ENCODE data around the gene GNAI2.
"Not testable (repeated sequence)": the region's sequence is repeated elsewhere in the genome, so short reads cannot be mapped to it uniquely, and the experiment has no call there.

The GNAI2 gene

DNA sequence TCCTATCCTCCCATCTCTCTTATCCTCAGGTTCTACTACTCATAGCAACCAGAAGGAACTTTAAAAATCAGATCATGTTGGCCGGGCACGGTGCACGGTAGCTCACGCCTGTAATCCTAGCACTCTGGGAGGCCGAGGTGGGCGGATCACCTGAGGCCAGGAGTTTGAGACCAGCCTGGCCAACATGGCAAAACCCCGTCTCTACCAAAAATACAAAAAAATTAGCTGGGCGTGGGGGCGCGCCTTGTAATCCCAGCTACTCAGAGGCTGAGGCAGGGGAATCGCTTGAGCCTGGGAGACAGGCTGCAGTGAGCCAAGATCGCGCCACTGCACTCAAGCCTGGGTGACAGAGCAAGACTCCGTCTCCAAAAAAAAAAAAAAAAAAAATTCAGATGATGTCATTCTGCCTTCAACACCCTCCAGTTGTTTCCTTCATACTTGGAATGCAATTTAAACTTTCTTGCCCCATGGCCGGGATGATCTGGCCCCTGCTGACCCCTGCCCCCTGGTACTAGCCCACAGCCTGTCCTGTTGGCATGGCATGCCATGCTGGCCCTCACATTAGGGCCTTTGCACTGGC lies 7.7 kb upstream of the GNAI2 start:
- not testable (repeated sequence) for DNase-seq

DNA sequence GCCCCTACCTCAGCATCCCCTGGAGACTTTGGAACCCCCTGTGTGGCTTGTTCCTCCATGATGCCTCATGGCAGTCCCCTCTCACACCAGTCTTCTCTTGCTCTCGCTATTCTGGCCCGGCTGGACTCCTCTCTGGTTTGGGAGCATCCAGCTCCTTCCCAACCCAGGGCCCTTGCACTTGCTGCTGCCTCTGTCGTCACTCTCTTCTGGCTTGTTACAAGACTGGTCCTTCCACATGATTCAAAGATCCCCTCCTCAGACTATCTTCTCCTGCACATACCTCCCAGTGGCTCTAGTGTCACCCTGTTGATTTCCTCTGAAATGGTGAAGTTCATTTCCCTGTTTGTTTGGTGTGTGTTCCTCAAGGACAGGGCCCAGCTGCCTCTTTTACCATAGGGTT lies 6.5 kb upstream of the GNAI2 start:
- no peak for DNase-seq

DNA sequence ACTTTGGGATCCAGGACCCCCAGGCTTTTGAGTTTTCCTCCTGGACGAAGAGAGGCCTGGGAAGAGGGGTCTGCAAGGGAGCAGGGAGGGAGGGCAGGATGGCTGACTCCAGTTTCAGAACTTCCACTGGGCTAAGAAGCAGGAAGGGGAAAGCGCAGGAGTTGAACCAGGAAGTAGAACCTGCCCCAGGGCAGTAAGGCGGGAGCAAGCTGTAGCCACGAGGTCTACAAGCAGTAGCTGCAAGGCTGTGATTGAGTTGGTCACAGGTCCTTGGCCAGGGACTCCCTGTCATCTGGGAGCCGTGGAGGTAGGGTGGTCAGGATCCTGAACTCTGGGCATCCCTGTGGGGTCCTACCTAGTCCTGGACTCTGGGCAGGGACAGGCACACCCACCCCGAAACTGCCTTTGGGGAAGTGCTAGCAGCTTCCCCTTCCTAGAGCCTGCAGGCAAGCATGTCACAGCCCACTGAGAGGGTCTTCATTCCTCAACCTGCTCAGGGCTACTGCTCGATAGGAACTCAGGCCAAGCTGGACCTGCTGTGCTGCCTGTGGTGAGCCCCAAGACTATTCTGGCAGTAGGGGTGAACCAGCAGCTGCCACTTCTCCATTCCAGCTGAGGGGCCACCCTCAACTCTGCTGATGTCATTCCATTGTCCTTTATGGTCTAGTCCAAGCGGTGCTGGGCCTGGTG lies 5.8 kb upstream of the GNAI2 start:
- DNase-seq = no peak

DNA sequence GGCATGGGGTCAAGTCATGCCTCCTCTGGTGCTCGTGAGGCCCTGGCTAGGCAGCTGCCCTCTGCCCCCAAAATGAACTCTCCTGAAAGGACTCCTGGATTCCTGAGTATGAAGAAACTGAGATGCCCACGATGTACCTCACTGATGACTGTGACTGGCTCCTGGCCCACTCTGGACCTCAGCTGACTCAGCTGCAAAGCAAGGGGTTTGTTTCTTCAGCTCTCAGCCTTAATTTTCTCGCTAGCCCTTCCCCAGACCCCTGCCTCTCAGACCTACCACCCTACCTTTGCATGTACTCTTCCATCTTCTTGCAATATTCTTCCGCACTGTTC lies 5.2 kb upstream of the GNAI2 start:
- DNase-seq = no peak

DNA sequence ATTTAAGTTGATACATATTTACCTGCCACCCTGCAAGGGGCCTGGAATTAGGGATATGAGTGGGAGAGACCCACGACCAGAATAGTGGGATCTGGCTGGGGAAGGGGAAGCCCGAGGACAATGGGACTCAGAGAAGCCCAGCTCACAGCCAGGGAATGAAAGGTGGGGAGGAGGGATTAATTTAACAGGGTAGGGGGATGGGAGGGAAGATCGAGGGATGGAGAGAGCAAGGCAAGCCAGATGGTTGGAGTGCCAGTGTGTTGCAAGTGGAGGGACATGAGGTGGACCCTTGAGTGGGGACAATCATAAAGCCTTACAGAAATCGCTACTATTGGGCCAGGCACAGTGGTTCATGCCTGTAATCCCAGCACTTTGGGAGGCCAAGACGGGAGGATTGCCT lies 4.4 kb upstream of the GNAI2 start:
- no peak for DNase-seq

DNA sequence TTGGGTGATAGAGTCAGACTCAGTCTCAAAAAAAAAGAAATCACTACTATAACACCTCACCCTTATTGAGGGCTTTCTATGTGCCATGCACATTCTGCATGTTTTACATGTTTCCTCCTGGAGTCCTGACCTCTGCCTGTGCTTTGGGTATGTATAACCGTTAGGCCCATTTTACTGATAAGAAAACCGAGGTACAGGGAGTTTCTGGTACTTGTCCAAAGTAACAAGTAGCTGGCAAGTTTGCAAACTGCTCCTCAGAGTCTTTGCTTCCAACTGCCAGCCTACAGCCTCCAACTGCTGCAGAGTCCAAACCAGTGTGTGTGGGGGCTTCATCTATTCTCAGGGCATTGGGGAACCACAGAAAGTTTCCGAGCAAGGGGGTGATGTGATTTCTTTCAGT lies 3.7 kb upstream of the GNAI2 start:
- DNase-seq = no peak

DNA sequence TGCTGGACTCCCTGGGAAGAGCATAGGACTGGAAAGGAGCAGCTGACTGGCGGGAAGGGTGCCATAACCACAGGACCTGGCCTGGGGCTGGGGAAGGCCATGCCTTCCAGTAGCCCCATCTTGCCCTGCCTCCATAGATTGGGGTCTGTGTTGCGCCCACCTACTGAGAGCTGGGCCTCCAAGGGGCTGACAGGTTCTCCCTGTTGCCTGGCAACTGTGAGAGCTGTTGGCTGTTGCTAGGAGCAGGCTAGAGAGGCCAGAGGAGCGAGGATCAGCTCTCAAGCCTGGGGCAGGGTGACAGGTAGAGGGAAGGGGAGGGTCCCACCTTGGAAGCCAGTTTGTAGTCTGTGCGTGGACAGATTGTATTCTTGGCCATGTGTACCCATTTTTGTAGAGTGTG lies 2.8 kb upstream of the GNAI2 start:
- DNase-seq = no peak

DNA sequence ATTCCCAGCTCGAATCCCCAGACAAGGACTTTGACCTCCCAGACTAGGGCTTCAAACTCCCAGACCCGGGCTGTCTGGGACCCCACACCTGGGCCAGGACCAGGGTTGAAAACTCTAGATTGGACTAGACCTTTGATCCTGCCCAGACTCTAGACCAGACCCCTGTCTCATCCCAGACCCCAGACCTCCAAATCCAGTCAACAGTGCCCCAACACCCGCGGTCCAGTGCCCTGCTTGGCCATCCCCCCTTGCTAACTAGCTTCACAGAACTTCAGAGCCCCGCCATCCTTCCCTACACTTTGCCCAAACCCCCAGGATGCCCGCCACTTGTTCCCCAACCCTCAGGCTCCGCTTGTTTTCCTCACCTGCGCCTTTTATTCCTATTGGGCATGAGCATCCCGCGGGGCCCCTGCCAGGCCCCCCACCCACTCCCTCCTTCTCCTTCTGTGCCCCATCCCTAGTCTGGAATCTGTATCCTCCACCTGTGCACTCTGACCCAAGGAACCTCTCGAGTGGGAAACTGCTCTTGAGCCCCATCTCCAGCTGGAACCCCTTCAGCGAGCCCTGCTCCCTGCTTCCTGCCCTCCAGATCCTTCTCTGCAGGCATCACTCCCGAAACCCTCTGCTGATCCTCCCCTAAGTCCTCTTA lies 604 bp downstream of the GNAI2 start:
- no peak for DNase-seq

DNA sequence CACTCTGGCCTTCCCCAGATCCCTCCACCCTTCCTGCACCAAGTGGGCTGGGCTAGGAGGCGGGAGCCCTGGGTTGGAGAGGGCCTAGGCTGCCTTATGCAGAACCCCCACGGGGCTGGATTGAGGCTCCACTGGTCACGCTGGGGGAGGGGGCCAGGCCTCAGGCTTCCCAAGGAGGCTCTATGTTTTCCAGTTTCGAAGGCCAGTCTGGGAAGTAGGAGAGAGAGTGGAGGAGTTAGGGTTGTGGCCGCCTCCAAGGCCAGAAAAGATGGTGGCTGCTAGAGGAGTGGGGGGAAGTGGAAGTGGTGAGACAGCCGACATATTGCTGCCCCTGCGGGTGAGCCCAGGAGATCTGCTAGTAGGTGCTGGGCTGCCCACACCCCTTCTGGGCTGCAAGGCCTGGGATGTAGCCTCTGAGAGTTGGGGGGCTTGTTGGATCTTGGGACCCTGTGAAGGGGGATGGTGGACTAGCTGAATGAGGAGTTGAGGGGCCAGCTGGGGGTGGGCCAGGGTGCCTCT lies 1.2 kb downstream of the GNAI2 start:
- no peak for DNase-seq

DNA sequence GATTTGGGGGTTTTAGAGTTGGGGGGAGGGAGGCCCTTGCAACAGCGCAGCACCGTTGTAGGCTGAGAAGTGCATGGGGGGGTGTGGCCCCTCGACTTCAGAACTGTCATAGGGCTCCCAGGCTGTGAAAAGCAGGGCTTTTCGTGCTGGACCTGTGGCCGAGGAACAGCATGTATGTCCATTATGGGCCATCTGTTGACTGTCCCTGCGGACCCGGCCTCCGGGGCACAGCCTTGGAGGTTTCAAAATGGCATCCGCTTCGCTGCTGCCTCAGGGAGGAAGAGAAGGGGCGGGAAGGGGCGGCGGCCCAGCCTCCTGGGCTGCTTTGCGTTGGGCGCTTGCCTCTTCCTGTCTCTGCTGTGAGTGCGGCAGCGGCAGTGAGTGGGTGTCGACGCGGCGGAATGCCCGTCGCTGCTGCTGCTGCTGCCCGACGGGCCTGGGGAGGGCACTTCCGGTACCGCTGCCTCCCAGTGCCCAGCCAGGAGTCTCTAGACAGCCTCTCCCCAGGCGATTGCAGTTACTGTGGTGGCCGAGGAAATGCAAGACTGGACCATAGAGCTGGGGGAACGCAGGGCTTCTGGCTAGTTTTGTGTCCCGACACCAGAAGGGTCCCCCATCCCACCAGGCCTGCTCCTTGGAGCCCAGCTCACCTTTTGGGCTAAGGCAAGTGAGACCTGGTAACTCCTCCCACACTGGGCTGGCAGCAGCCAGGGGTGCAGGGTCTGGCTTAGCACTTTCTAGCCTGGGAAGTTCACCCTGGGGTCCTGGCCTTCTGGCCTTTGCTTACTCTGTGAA lies 1.9 kb downstream of the GNAI2 start:
- DNase-seq = no peak

DNA sequence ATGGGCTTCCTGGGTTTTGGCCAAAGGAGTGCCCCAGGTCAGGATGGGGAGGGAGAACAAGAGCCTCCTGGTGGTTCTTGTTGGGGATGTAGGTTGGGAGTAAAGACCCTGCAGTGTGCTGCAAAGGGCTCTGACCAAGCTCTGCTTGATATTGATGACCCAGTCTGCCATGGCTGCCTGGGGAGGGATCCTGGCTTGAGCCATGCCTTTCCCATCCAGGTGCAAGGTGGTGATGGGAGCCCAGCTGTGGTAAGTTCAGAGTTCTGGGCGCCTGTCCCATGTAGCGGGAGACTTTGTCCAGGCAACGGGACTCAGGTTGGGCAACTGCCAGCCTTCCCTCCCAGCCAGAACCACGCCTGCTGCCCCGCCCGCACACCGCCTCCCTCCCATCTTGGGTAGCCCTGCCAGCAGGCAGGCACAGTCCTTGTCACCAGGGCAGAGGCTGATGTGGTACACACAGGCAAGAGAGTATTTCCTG lies 2.6 kb downstream of the GNAI2 start:
- DNase-seq = no peak

DNA sequence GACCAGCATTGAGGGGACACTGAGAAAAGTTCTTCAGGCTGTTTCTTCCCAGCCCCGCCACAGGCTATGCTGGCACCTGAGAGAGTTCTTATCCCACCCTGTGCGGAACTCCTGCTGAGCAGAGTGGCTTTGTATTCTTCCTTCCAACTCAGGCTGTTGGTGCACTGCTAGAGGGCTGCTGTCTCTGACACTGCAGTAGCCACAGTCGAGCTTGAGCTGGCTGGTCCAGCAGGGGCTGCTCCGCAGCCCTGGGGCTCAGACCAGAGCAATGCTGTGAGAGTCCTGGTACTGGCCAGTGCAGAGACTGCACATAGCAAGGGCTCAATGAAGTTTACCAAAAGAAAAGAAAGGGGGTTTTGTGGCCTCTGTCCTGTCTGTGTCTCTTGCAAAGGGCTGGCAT lies 3.6 kb downstream of the GNAI2 start:
- no peak for DNase-seq

DNA sequence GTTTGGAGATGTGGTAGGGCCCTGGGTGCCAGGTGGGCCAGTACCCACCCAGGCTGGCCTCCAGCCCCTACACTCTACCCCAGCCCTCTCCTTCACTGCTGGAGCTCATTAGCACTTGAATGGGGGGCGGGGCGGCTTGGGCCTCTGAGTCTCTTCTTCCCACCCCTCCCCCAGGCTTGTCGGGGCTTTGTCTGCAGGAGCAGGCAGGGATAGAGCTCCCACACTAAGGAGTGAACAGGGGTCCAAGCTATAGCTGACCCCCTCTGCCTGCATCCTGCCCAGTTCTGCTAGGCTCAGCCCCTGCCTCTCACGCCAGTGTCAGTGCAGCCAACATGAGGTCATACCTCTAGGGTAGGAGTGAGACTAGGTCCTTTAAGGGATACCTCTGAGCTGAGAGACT lies 5.2 kb downstream of the GNAI2 start:
- DNase-seq = no peak

DNA sequence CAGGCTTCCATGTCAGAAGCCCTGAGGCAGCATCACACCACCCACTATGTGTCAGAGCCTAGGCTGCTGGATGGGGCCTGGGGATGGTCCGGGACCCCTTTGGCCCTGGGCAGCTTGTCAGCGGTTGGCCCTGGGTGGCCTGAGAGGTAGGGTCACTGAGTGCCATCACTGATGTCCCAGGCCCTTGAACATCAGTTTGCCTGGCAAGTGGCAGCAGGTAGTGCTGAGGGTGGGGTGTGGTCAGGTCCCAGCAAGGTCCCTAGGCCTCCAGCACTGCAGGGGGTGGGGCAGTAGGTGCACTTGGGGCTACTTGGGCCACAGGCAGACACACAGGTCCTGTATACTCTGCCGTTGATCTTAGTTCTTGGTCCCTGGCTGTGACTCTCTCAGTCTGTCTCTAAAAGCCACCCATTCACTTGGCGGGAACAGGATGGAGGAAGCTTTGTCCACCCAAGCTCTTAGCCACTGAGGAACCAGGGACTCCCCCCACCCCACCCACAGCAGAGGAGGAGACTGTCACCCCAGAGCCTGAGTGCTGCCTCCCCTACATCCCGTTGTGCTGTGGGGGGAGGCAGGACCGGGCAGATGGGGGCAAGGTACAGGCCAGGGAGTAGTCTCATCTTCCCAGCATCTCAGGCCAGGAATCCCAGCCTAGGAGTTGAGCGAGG lies 5.8 kb downstream of the GNAI2 start:
- DNase-seq = no peak

DNA sequence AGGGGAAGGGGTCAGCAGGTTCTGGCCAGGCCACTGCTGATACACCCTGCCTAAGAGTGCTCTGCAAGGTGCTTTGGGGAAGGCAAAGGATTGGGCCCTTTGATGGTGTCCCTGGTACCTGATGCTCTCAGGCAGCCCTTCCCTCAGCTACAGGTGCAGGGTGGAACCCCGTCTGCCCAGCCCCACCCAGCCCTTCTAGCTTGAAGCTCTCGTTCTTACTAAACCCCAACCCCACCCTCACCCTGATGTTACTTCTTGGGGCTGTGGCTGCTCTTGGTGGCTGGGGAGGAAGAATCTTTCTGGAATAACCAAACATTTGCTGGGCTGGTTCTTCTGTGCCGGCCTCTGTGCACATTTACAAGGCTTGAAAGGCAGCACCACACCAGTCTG lies 6.4 kb downstream of the GNAI2 start:
- DNase-seq = no peak

DNA sequence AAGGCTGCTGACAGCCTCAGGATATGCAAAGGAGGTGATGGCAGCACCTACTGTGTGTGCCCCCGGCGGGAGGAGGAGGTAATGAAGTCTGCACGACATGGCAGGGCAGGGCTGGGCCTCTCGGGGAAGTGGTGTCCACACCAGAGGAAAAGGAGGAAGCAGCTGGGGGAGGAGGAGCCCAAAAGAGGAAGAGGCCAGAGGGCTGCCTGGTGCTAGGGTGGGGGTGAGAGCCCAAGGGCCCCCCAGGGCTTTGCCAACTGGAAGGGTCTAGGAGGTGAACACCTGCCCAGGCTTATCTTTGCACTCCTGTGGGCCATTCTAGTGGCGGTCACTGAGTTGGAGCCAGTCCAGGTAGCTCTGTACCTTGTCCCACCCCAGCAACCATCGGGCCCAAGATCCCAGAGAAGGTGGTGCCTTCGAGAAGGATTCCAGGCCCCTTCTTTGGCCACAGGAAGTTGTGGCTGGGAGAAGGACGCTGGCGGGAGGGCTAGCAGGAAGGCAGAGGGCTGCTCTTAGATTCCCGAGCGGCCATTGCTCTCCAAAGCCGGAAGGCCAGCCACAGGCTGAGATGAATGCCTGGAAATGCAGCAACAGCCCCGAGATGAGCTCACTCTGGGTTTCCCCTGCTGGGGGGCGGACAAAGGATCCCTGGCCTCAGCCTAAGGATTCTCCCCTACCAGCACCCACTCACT lies 7.0 kb downstream of the GNAI2 start:
- no peak for DNase-seq

DNA sequence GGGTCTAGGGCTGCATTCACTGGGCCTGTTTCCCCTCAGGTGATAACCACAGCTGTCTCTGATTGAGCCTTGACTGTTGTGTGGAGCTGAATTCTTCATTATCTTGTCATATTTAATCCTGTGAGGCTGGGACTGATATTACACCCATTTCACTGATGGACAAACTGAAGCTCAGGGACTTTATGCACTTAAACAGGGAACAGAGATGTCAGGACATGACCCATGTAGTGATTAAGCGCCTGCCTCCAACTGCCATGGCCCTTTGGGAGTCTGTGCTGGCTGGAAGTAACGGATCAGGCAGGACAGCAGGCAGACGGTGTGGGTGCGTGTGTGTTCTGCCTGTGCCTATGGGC lies 7.5 kb downstream of the GNAI2 start:
- DNase-seq = no peak

DNA sequence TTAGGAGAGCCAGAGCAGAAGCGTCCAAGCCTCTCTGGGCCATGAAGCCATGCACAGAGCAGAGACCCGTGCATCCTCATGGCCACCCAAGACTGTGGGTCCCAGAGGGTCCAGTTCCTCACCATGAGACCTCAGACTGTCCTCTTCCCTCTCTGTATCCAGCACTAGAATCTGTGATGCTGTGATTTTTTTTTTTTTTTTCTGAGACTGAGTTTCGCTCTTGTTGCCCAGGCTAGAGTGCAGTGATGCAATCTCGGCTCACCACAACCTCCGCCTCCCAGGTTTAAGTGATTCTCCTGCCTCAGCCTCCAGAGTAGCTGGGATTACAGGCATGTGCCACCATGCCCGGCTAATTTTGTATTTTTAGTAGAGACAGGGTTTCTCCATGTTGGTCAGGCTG lies 8.8 kb downstream of the GNAI2 start:
- DNase-seq = not testable (repeated sequence)

DNA sequence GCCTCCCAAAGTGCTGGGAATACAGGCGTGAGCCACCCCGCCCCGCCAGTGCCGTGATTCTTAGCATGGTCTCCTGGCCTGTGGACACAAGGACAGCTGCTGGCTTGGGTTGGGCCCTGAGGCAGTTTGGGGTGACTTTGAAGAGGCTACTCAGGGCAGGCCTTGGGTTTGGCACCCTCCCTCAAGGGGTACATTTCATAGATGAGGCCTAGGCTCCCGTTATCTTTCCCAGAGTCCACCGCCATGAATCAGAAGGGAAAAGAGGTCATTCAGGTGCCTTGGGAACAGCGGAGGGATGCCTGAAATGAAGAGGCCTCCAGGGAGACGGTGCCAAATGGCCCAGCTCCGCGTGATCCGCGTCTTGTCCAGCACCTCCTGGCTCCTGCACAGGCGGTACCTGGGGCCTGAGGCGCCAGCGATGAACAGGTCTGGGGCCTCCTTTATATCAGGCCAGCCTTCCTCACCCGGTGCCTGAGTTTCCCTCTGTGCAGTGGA lies 9.3 kb downstream of the GNAI2 start:
- no peak for DNase-seq

DNA sequence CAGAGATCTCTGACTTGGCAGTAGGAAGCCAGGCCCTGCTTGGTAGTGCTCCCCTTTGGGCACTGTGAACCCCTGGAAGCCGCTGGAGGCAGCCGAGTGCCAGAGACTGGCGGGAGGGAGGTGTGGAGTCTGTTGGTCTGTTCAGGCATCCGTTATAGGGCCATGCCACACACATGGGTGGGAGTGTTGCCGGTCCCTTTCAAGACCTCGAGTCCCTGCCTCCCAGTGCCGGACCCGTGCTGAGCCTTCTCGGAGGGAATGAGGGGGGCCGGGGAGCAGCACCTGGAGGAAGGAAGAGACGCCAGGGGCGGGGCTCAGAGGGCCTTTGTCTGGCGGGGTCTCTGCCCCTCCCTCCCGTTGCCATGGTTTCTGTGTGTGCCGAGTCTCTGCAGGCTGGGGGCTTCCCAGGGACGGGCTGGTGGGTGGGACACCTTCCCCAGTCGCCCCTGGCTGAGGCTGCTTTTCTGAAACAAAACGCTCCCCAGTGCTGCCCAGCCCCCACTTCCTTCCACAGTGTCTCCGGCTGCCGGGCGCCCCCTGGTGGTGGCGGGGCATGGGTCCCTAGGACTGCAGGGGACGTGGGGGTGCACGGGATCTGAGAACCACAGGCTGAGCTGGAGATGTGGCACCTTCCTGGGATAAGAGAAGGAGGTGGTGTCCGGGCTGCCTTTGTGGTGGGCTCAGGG lies 10.0 kb downstream of the GNAI2 start:
- no peak for DNase-seq

DNA sequence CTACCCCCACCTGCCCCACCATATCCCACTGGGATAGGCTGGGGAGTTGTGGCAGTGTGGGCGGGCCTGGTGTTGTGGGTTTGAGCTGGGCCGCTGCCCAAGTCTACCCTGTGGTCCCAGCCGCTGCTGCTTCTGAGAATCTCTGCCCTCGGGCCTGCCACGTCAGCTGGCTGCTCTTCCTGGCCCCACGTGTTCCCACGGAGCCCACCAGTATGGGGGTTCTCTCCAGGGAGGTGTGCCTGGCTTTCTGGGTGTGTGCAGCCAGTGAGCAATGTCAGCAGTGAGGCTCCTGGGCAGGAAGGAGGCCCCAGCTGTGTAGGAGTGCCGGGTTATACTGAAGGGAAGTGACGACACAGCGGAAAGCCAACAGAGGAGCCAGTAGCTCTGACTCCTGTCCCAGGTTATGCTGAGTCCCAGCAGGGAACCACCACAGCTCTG lies 10.5 kb downstream of the GNAI2 start:
- no peak for DNase-seq

DNA sequence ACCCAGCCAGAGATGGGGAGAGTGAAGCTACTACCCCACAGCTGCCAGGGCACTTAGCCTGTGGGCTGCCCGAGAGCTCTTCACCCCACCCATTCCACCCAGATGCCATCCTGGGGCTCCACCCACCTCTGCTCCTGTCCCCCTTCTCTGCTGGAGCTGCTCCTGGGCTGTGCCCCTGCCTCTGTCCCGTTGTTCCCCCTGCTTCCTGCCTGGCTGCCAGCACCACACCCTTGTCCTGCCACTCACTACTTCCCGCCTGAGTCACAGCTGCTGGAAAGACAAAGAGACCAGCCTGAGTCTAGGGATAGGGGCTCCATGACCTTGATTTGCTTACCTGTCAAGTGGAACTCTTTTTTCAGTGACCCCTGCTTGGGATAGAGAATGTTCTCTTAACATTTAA lies 12.4 kb downstream of the GNAI2 start:
- no peak for DNase-seq

All from cortex of kidney (tissue), 1 donor.